Right forelimb (tissue), 1 donor: Measurements from ENCODE around the gene CLEC18A.
"Not testable (repeated sequence)": the region's sequence is repeated elsewhere in the genome, so short reads cannot be mapped to it uniquely, and the experiment has no call there.

Experiments used
- DNase-seq: peaks from one replicate; pipeline ENCODE4 v3.0.0-alpha.2; 2018

The CLEC18A gene

GRCh38 chr16:69951017-69951671 lies at the start of gene CLEC18A:
Gene CLEC18A (plus strand): TSS chr16:69951334. CDS start chr16:69951367, 33 bp downstream.
- DNase-seq, result not testable (repeated sequence)

DNA sequence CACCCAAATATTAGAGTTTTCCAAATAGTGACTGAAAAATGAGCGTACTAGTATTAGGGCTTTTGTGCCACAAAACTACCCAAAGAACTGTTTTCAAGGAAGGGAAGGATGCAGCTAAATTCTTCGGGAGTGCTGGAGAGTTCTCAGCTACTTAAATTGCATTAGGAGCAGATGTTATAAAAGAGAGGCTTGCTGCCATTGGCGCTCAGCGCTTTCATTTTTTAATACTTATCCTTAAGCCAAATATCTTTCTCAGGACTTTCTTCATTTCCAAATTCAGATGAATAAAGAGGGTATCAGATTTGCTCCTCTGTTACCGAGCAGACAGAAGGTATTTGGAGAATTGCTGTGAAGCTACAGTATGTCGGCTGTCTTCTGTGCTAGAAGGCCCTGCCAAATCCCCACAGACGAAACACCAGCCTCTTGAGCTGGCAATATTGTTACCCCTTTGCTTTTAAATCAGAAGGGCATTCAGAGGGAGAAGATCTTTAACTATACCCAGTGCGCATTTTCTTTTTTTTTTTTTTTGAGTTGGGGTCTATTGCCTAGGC lies 47.2 kb upstream of the CLEC18A start:
- no peak for DNase-seq

DNA sequence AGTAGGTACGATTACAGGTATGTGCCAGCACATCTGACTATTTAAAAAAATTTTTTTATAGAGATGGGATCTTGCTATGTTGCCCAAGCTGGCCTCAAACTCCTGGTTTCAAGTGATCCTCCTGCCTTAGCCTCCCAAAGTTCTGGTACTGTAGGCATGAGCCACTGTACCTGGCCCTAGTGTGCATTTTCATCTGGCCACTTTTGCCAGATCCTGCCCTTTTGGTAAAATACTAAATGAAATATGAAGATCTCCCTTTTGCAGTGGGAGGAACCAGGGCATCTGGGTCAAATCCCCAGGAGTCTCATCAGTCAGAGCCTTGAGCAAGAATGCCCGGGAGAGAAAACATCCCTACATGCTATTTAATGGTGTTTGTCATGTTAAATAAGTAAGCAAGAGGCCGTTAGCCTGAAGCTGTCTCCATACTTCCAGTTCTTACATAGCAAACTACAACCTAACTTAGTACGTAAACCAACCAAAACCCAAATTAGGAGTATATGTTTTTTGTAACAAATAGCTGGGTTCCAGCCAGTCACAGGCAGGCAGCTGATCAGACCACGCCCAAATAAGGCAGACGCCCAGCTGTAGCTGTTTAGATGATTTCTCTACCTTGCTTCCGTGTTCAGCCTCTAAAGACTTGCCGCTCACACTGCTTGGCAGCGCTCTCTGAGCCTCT lies 46.5 kb upstream of the CLEC18A start:
- DNase-seq, result no peak

GRCh38 chr16:69905171-69905555 lies 46.0 kb upstream of the CLEC18A start:
- DNase-seq, result no peak

DNA sequence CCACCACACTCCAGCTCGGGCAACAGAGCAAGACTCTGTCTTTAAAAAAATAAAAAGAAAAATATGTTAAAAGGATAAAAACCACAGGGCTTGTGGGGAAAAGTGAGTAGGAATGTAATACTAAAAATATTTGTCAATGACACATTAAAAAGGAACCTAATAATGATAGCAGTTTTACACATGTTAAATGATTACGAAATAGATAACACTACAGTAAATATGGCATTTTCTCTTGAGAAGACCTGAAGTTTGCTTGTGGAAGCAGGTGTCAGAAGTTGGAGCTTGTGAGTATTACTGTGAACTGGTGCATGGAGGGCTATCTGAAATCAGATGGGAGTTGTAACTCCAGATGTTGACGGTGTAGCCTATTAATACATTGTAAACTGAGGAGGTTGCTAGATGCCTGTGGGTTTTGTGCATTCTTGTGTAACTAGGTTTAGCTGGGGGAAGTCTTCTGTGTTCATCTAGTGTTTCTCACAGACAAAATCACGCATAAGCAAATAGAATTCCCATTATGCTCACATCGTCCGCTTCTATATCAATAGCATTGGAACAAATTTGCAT lies 44.2 kb upstream of the CLEC18A start:
- DNase-seq, result no peak

DNA sequence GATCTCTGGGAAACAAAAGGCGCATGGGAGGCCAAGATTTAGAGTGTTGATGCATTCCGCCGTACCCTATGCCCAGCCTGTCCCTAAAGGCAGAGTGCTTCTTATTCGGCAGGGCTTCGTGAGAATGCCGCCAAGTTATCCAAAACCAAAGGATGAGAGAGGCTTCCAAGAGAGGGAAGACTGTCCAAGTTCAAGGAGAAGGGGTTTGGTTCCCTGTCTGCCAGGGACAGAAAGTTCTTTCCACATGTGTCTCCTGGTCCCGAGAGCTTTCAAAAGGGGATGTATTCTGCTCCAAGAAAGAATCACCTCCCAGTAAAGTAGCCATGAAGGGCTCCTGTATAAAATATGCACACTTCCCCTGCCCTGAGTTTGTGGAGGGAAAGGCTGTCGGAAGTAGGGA lies 42.1 kb upstream of the CLEC18A start:
- DNase-seq, result no peak

DNA sequence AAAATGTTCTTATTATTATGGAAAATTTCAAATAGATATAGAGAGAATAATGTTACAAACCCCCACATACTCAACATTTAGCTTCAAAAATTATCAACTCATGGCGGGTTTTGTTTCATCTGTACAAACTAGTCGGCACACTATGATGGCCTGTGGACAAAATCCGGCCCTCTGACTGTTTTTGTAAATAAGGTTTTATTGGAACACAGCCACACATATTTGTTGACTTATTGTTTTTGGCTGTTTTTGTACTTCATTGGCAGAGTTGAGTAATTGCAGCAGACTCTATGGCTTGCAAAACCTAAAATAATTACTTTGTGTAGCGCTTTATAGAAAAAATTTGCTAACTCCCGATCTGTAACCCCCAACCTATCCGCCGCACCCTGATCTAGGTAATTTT lies 41.4 kb upstream of the CLEC18A start:
- no peak for DNase-seq

DNA sequence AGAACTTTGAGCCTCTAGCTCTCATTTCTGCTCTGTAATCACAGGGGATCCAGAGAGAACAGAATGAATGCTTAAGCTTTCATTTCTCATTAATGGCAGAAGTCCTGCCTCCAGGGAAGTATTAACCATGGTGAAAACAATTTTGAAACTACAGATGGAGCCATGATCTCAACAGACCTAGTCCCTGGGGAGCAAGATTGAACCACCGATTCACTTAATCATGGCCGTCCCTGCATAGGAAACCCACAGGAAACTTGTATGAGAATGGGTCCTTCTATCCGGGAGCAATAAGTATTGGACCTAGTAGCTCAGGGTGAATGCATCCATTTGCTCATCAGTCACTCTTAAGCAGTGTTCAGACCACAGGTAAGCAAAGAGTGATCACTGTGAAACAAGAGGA lies 40.2 kb upstream of the CLEC18A start:
- no peak for DNase-seq

DNA sequence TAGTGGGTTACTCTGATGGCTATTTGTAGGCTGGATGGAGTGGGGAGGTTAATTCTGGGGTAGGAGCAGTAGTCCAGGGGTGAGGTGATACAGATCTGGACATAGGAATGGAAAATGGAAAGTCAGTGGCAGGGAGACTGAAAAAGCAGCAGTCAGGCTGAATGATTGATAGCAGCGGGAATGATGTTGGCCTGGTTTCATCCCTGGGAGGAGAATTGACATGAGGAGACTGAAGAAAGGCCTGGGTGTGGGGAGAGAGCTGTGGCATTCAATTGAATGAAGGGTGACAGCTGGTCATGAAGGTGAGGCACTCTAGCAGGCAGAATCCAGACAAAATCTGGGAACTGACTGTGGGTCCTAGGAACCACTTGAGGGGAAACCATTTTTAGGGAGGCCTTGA lies 34.7 kb upstream of the CLEC18A start:
- no peak for DNase-seq

DNA sequence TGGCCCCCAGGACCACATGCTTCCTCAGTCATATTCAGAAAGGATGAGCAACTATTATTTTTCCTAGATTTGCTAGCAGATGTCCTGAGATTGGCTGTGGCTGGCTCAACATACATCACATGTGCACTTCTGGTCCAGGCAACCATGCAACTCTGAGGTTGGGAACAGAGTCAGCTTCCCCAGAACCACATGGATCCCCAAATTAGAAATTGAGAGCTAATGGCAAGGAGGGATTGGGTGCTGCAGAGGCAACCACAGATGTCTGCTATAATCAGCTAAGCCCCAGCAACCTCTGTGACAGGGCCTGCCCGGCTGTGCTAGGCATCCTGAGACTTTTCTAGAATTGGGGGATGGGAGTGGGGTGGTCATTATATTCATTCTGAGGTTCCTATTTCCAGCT lies 33.8 kb upstream of the CLEC18A start:
- DNase-seq, result no peak

DNA sequence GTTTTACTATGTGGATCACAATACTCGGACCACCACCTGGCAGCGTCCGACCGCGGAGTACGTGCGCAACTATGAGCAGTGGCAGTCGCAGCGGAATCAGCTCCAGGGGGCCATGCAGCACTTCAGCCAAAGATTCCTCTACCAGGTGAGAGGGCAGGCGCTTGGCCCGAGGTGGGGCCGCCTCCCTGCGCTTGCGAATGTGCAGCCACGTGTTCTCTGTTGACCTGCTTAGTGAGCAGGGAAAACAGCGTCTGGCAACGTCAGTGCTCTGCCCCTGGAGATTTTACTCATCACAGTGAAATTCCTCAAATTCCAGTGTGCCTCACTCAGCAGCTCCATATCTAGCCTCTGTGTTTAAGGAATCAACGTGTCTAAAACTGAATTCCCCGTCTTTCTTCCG lies 33.4 kb upstream of the CLEC18A start:
- DNase-seq, result no peak

DNA sequence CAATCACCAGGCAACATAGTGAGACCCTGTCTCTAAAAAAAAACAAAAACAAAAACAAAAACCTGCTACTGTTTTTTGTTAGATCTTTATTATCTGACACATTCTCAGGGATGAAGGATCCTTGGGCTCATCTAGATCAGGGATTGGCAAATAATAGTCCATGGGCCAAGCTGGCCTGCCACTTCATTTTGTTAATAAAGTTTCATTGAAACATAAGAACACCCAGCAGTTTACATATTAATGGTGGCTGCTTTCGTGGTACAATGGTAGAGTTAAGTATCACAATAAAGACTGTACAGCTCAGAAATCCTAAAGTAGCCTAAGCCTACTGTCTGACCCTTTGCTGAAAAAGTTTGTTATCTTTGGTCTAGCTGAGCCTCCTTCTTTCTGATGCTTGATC lies 32.9 kb upstream of the CLEC18A start:
- no peak for DNase-seq

GRCh38 chr16:69921127-69921526 lies 30.0 kb upstream of the CLEC18A start:
- no peak for DNase-seq

GRCh38 chr16:69922200-69922599 lies 28.9 kb upstream of the CLEC18A start:
- DNase-seq, result no peak

DNA sequence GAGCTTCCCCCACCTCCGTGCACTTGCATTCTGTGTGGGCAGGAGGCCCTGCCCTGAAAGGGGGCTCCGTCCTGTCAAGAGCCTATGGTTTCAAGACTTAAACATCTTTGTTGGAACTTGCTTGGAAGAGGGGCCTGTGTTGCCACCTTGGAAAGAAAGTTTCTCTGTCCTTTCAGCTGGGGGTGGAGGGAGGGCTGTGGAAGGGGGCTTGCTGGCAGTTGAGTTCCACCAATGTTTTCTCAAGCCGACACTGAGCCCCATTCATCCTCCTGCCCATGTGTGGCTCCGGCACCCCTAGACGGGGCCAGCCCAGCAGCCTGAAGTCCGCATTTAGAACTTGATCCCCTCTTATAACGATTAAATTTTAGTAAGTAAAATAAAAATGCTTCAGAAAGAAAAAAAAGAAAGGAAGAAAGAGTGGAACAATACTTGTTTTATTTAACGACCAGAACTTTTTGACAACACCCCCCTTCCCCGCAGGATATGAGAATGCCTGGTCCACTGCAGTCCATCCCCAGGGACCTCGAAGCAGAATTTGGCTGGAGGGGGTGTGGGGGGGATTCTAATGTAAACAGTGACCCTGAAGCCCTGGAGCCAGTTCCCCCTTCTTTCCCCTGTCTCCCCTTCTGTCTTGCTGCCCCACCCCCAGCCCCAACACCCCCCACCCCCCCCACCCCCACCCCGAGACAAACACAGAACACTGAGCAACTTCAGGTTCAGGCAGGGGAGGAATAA lies 26.9 kb upstream of the CLEC18A start:
- DNase-seq, result no peak

GRCh38 chr16:69924777-69925191 lies 26.4 kb upstream of the CLEC18A start:
- peak; percentile 89 for DNase-seq

GRCh38 chr16:69925311-69925710 lies 25.8 kb upstream of the CLEC18A start:
- DNase-seq, result no peak

DNA sequence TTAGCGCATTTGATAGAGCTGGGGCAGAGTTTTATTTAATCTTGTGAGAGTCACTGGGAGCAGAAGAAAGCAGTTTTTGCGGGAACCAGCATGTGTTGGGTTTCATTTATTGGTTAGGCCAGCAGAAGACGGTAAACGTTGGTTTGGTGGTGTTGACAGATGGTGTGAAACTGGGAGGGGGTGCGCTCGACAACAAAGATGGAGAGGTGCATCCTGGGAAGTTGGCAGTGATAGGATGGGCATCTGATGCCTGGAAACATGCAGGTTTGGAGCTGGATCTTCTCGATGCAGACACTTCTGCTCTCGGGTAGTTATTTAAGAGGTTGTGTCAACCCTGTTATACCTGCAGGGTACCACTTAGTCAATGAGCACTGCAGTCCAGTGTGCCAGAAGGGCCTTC lies 24.9 kb upstream of the CLEC18A start:
- DNase-seq, result no peak

- DNase-seq, result peak; percentile 78
Observed at GRCh38 chr16:69927056-69927757, 23.9 kb upstream of the CLEC18A start.

DNA sequence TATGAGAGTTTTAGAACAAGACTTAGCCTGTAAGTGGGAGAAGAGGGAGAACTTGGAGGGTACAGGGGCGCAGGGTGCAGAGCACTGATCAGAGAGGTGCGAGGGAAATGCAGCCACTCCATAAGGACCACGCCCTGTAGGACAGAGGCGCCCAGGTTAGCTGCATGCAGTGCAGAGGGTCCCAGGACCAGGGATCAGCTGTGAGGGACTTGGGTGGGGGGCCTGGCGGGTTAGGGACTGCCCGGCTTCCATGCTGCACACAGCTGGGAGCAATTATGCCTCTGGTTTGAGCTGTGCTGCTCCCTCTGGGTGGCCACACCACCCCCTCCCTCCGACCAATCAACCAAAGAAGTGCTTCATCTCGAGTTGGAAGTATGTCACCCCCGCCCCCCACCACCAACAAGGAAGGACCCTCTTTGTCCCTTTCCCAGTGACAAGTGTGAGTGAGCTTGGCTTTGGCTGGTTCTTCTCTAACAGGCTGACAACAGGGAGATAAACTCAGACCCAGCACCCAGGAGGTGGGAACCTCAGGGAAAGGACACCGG lies 22.2 kb upstream of the CLEC18A start:
- DNase-seq, result no peak

DNA sequence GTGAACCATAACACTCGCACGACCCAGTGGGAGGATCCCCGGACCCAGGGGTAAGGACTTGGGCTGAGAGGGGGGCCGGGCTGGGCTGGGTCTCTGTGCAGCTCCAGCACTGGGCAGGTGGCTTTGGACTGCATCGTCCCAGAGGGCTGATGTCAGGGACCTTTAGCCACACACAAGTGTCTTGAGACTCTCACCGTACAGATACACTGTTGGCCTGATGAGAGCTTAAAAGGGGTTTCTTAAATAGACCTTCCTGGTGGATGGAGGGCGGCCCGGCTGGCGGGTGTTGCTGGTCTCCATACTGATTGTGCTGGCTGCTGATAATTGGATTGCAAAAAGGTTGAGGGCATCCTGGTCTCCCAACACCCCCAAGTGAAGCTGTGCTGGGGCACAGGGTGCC lies 21.7 kb upstream of the CLEC18A start:
- DNase-seq, result no peak

GRCh38 chr16:69930117-69930776 lies 20.9 kb upstream of the CLEC18A start:
- no peak for DNase-seq
